HG03558 (cell line): Measurements from ENCODE around the gene CCDC12.
A peak's percentile ranks its signal among the peaks of the same experiment; 100 is the strongest.

Experiments
- ATAC-seq: cut with Tn5 transposase; IDR thresholded peaks from one replicate; pipeline ENCODE4 v1.9.1; 2021; ENCODE audit warnings: moderate number of reproducible peaks; ENCODE audit not compliant: unreplicated experiment; ENCODE audit errors: extremely low read depth

CCDC12 gene

DNA sequence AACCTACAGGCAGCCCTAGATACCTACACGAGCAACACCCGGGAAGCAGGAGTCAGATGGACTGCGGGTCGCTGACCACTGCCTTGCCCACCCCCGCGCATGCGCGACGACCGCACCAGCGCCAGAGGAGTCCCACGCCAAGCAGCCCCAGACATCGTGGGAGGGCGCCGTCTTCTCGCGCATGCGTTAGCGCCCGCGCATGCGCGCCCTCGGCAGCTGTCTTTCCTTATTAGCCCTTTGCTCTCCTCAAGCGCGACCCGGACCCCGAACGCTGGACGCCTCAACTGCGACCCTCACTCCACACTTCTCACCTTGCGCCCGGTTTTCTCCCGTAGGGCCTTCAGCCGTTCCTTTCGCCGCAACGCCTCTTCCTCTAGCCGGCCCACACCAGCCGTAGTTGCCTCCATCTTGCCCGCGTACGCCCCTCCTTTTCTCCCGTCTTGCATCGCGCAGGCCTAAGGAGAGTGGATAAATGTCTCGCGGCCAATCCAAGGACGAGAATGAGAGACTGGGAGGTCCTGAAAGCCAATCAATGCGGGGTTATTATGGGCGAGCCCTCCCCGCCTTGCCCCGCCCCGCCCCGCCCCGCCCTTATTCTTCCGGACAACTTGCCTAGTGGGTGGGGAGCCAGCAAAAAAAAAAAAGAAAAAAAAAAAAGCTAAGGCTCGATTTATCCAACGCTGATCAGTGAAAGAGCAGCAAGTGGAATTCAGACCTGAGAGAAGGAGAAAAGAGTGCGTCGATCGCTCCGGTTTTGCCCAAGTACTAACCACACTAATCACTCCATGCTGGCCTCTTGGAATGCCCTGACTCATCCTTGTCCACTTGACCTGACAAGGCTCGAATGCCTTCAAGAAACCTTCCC, at the start of gene CCDC12:
Gene CCDC12 (minus strand): TSS at position 420 of the 865 bp plus-strand sequence. CDS start 13 bp downstream, at position 407.
- peak; percentile 39 for ATAC-seq

DNA sequence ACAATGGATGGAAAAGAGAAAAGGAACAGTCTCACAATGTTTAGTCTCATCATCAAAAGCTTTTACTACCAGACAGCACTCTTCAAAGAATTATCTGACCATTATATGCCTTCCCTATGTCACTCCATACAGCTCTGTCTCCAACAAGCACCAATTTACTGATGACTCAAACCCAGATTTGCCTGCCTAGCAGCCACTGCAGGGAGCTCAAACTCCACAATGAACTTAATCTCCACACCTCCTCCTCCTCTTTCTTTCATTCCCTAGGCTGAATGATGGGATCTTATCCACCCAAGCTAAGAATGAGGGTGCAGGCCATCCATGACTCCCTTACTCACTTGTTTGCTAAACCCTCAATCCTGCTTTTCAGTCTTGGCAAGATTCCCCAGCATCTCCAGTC, 48.4 kb upstream of the CCDC12 start:
- no peak for ATAC-seq

- ATAC-seq: no peak
Measured at GRCh38 chr3:47022641-47023071, 46.1 kb upstream of the CCDC12 start.

GRCh38 chr3:47020311-47020710, 43.8 kb upstream of the CCDC12 start:
- no peak for ATAC-seq

- ATAC-seq: no peak
Measured at GRCh38 chr3:47019201-47019600, 42.7 kb upstream of the CCDC12 start.

DNA sequence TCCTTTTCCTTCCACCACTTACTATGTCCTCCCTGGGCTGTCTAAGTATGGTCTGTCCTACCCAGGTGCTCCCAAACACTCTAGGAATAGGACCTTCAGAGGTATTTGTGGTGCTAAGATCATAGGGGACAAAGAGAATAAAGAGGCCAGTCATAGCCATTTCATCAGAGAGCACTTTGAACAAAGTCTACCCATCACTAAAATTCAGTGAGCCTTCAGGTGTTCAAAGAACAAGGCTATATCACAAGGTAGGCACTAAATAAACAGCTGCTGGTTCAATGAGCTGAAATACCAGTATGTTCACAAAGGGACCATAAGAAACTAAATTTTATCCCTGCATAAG, 41.7 kb upstream of the CCDC12 start:
- no peak for ATAC-seq

DNA sequence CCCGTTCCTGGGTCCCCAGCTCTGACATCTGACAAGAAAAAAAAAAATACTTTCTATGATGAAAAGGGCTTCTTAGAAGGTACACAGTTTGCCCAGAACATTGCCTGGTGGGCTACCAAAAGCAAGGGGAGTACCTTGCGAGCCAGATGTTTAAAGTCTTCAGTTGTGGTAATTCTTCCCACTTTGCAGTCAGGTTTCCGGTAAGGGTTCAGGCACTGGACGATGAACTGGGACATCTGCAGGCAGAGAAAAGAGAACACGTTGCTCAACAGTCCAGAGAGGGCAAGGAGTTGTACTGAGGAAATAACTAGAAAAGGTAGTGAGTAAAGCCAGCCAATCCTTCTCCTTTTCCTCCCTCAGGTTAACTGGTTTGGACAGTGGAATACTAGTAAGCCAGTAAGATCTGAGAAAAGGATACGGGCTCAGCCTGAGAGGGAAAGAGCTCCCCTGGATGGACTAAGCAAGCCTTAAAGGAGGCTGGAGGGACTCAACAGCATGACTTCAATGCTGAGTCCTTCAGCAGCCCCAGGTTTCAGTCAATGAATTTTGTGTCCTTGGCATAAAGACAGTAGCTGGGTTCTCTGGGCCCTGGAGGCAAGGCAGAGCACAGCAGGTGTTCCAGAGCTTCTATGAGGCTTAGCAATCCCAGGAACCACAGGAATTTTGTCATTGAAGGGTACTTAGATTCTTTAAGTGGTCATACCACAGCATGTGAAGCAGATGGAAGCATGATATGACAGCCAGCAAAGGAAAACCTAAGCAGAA, 41.1 kb upstream of the CCDC12 start:
- ATAC-seq: no peak

GRCh38 chr3:47016934-47017435, 40.4 kb upstream of the CCDC12 start:
- no peak for ATAC-seq

GRCh38 chr3:47016086-47016933, 39.8 kb upstream of the CCDC12 start:
- ATAC-seq: no peak

- no peak for ATAC-seq
Measured at GRCh38 chr3:47015151-47015550, 38.6 kb upstream of the CCDC12 start.

GRCh38 chr3:47014036-47014435, 37.5 kb upstream of the CCDC12 start:
- ATAC-seq: no peak

GRCh38 chr3:47013231-47013630, 36.7 kb upstream of the CCDC12 start:
- no peak for ATAC-seq

- ATAC-seq: no peak
Measured at GRCh38 chr3:47012342-47013230, 36.0 kb upstream of the CCDC12 start.

DNA sequence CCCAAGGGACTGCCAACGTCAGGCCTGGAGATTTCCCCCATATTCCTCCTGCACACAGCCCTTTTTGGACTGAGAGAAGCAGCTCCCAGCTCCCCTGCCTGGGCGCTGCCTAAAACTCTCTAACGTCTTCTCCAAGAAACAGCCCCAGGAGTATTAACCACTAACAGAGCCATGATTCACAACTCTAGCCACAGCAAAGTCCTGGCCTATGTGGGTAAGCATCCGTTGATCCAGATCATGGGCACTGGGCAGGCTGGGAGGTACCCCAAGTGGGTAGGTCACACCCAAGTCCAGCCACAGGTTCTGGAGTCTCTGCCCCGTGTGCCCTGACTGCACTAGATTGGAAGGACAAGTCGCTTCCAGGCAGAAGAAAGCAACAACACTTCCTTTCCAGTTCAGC, 34.8 kb upstream of the CCDC12 start:
- ATAC-seq: no peak

- ATAC-seq: no peak
Measured at GRCh38 chr3:47010910-47011309, 34.4 kb upstream of the CCDC12 start.

GRCh38 chr3:47010111-47010712, 33.7 kb upstream of the CCDC12 start:
- ATAC-seq: no peak

GRCh38 chr3:47009225-47010110, 32.9 kb upstream of the CCDC12 start:
- peak; percentile 71 for ATAC-seq

GRCh38 chr3:47008851-47009224, 32.3 kb upstream of the CCDC12 start:
- ATAC-seq: no peak
